ENCODE measurements around the gene SPON1. TPM values are rescaled to one million over a fixed set of nuclear protein-coding genes. Genes with fewer than 3 reads are reported as not detected.

SPON1 gene
- total RNA-seq, 1 experiment from 2014 or later: not detected

- Histone ChIP-seq H3K36me3 (ENCODE audit: low read depth, low read length) (no peaks in the 10 kb centered on the region), H3K79me2 (ENCODE audit: low read length) (no peaks in the 10 kb centered on the region), H3K27me3 (ENCODE audit: low read length) (peaks cover 9% of the 10 kb centered on the region; the same call in 1 of the 2 replicates), H2AFZ (ENCODE audit: low read length) (no peak overlapping the region), H3K27ac (ENCODE audit: low read length) (no peak overlapping the region), H3K9me3 (ENCODE audit: low read length) (no peaks in the 10 kb centered on the region), H3K9me2 (replicated peaks; ENCODE audit: low read length) (no peaks in the 10 kb centered on the region), H3K4me3 (ENCODE audit: low read length) (no peak overlapping the region), H4K20me1 (ENCODE audit: low read length) (no peaks in the 10 kb centered on the region), H3K4me1 (ENCODE audit: insufficient read depth, low read length) (no peaks in the 10 kb centered on the region), H3F3A (ENCODE audit: low read length, unreplicated experiment) (no peaks in the 10 kb centered on the region), H3K9ac (ENCODE audit: low read length) (no peak overlapping the region), H3K4me2 (ENCODE audit: low read length) (no peak overlapping the region)
- no TSS peak for BruUV-seq (replicated peaks)
- ATAC-seq (no peak), DNase-seq (no peak)
- intact Hi-C loops (cut with micrococcal nuclease): no loop called here
- TF ChIP-seq CTCF (conservative IDR thresholded peaks at IDR 0.05; ENCODE audit: low read depth, low read length) (no peak), EZH2 (IDR thresholded peaks at IDR 0.05; ENCODE audit: low read length, unreplicated experiment) (no peak), EZH2phosphoT487 (IDR thresholded peaks at IDR 0.05; ENCODE audit: borderline replicate concordance, low read length) (no peak)
- CTCF ChIA-PET: no interaction called here
- POLR2A ChIA-PET (ENCODE audit: unreplicated experiment): no interaction called here
Measured at GRCh38 chr11:14189874-14190273, 227.4 kb downstream of the SPON1 start.

- Histone ChIP-seq H4K20me1 (ENCODE audit: low read length) (no peaks in the 10 kb centered on the region), H3F3A (ENCODE audit: low read length, unreplicated experiment) (no peaks in the 10 kb centered on the region), H3K9me3 (ENCODE audit: low read length) (no peaks in the 10 kb centered on the region), H3K36me3 (ENCODE audit: low read depth, low read length) (no peaks in the 10 kb centered on the region), H3K27me3 (ENCODE audit: low read length) (peaks cover 9% of the 10 kb centered on the region; the same call in 1 of the 2 replicates), H3K9ac (ENCODE audit: low read length) (no peak overlapping the region), H3K4me3 (ENCODE audit: low read length) (no peak overlapping the region), H3K4me1 (ENCODE audit: insufficient read depth, low read length) (no peaks in the 10 kb centered on the region), H3K27ac (ENCODE audit: low read length) (no peak overlapping the region), H3K9me2 (replicated peaks; ENCODE audit: low read length) (no peaks in the 10 kb centered on the region), H2AFZ (ENCODE audit: low read length) (no peak overlapping the region), H3K4me2 (ENCODE audit: low read length) (no peak overlapping the region), H3K79me2 (ENCODE audit: low read length) (no peaks in the 10 kb centered on the region)
- no TSS peak for BruUV-seq (replicated peaks)
- no peak for DNase-seq
- ChIA-PET CTCF (no interaction called here), POLR2A (ENCODE audit: unreplicated experiment) (no interaction called here)
- 0 out of 2 replicates have a peak, but pooled peaks have one; percentile 15 for TF ChIP-seq CTCF (conservative IDR thresholded peaks at IDR 0.05; ENCODE audit: low read depth, low read length)
- TF ChIP-seq EZH2 (IDR thresholded peaks at IDR 0.05; ENCODE audit: low read length, unreplicated experiment): no peak
- intact Hi-C loops (cut with micrococcal nuclease): no loop called here
- ATAC-seq: no peak
Measured at GRCh38 chr11:14190992-14191778, 228.7 kb downstream of the SPON1 start.

- H3K9ac ChIP-seq (ENCODE audit: low read length): no peak overlapping the region
- H3K4me1 ChIP-seq (ENCODE audit: insufficient read depth, low read length): no peaks in the 10 kb centered on the region
- no peaks in the 10 kb centered on the region for H4K20me1 ChIP-seq (ENCODE audit: low read length)
- intact Hi-C loops (cut with micrococcal nuclease): no loop called here
- no peak for TF ChIP-seq CTCF (conservative IDR thresholded peaks at IDR 0.05; ENCODE audit: low read depth, low read length)
- TF ChIP-seq EZH2phosphoT487 (IDR thresholded peaks at IDR 0.05; ENCODE audit: borderline replicate concordance, low read length): no peak
- TF ChIP-seq EZH2 (IDR thresholded peaks at IDR 0.05; ENCODE audit: low read length, unreplicated experiment): no peak
- H3F3A ChIP-seq (ENCODE audit: low read length, unreplicated experiment): no peaks in the 10 kb centered on the region
- ATAC-seq (no peak), DNase-seq (no peak)
- H3K27me3 ChIP-seq (ENCODE audit: low read length): peaks cover 14% of the 10 kb centered on the region; the same call in 1 of the 2 replicates
- ChIA-PET CTCF (no interaction called here), POLR2A (ENCODE audit: unreplicated experiment) (no interaction called here)
- H3K27ac ChIP-seq (ENCODE audit: low read length): no peak overlapping the region
- no peaks in the 10 kb centered on the region for H3K36me3 ChIP-seq (ENCODE audit: low read depth, low read length)
- H3K9me2 ChIP-seq (replicated peaks; ENCODE audit: low read length): no peaks in the 10 kb centered on the region
- BruUV-seq (replicated peaks): no TSS peak
- no peak overlapping the region for H2AFZ ChIP-seq (ENCODE audit: low read length)
- H3K4me2 ChIP-seq (ENCODE audit: low read length): no peak overlapping the region
- no peaks in the 10 kb centered on the region for H3K79me2 ChIP-seq (ENCODE audit: low read length)
- H3K9me3 ChIP-seq (ENCODE audit: low read length): no peaks in the 10 kb centered on the region
- H3K4me3 ChIP-seq (ENCODE audit: low read length): no peak overlapping the region
Measured at GRCh38 chr11:14193644-14194043, 231.1 kb downstream of the SPON1 start.
